ENCODE measurements around the gene GPER1. TPM values are rescaled to one million over a fixed set of nuclear protein-coding genes. Genes with fewer than 3 reads are reported as not detected.

The GPER1 gene
- total RNA-seq, 4 donors from 2014 or later, result 4.6 to 19.9 (median 11.0) TPM

- intact Hi-C loops (cut with DNase I), result no loop called here
- H3K27ac ChIP-seq (replicated peaks in 1 of 4), result no peak overlapping the region
- no peak overlapping the region for H3K4me3 ChIP-seq
- no peak for DNase-seq (ENCODE audit: extremely low spot score)
- no peaks in the 10 kb centered on the region for H3K36me3 ChIP-seq
- 95% methylated on average over 3 of the region's 14 CpGs for WGBS
- TF ChIP-seq POLR2A (IDR thresholded peaks at IDR 0.05; ENCODE audit: low read depth) (no peak), EP300 (IDR thresholded peaks at IDR 0.05) (no peak), POLR2AphosphoS5 (IDR thresholded peaks at IDR 0.05) (no peak)
- TF ChIP-seq, protein P1, sequence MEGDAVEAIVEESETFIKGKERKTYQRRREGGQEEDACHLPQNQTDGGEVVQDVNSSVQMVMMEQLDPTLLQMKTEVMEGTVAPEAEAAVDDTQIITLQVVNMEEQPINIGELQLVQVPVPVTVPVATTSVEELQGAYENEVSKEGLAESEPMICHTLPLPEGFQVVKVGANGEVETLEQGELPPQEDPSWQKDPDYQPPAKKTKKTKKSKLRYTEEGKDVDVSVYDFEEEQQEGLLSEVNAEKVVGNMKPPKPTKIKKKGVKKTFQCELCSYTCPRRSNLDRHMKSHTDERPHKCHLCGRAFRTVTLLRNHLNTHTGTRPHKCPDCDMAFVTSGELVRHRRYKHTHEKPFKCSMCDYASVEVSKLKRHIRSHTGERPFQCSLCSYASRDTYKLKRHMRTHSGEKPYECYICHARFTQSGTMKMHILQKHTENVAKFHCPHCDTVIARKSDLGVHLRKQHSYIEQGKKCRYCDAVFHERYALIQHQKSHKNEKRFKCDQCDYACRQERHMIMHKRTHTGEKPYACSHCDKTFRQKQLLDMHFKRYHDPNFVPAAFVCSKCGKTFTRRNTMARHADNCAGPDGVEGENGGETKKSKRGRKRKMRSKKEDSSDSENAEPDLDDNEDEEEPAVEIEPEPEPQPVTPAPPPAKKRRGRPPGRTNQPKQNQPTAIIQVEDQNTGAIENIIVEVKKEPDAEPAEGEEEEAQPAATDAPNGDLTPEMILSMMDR (IDR thresholded peaks at IDR 0.05), result no peak
- H3K27me3 ChIP-seq, result no peaks in the 10 kb centered on the region
- no peaks in the 10 kb centered on the region for H3K9me3 ChIP-seq
- peaks cover 11 to 27% (median 21%) of the 10 kb centered on the region in 4 donors for H3K4me1 ChIP-seq
Observed at GRCh38 chr7:1068013-1068412, 19.9 kb upstream of the GPER1 start.

DNA sequence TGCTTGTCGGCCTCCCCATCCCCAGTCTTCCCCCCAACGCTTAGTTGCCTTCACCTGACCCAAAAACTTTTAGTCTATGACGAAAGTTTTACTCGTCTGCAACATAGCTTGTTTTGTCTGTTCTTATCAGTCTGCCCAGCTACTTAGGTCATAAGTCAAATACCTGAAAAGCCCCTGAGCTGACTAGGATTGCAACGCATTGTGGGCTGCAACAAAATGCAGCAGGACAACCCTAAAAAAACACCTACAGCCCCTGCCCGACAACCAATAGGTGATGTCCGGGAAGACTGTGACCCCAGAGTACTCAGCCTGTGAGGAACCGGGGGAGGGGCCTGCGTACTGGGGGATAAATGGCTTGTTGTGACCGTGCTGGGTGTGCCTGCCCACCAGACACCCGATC is 19.3 kb upstream of the GPER1 start:
- Histone ChIP-seq H3K9me3 (no peaks in the 10 kb centered on the region), H3K27me3 (no peaks in the 10 kb centered on the region), H3K4me3 (no peak overlapping the region), H3K27ac (replicated peaks in 1 of 4) (no peak overlapping the region), H3K36me3 (no peaks in the 10 kb centered on the region), H3K4me1 (peaks cover 11 to 31% (median 25%) of the 10 kb centered on the region in 4 donors)
- no peak for DNase-seq (ENCODE audit: extremely low spot score)
- no peak for TF ChIP-seq EP300 (IDR thresholded peaks at IDR 0.05)
- TF ChIP-seq POLR2A (IDR thresholded peaks at IDR 0.05; ENCODE audit: low read depth), result no peak
- TF ChIP-seq, protein P1 (IDR thresholded peaks at IDR 0.05), result no peak
- no peak for TF ChIP-seq POLR2AphosphoS5 (IDR thresholded peaks at IDR 0.05)
- intact Hi-C loops (cut with DNase I), result no loop called here
- 84% methylated on average over 10 of the region's 11 CpGs for WGBS

DNA sequence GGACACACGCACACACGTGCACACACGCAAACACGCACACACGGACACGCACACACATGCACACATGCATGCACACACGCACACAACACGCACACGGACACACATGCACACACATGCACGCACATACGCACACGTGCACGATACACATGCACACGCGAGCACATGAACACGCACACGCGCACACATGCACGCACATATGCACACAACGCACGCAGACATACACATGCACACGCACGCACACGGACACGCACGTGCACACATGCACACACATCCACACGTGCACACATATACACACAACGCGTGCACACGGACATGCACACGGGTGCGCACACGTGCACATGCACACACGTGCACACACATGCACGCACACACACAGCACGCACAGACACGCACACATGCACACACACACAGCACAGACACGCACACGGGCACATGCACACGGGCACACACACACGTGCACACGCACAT is 17.3 kb upstream of the GPER1 start:
- intact Hi-C loops (cut with DNase I), result no loop called here
- DNase-seq (ENCODE audit: extremely low spot score), result no peak
- 92% methylated on average over 31 of the region's 42 CpGs for WGBS
- Histone ChIP-seq H3K36me3 (no peaks in the 10 kb centered on the region), H3K27ac (replicated peaks in 1 of 4) (no peak overlapping the region), H3K4me3 (no peak overlapping the region), H3K9me3 (no peaks in the 10 kb centered on the region), H3K4me1 (peaks cover 6 to 17% (median 15%) of the 10 kb centered on the region in 4 donors), H3K27me3 (no peaks in the 10 kb centered on the region)
- TF ChIP-seq EP300 (IDR thresholded peaks at IDR 0.05) (no peak), POLR2A (IDR thresholded peaks at IDR 0.05; ENCODE audit: low read depth) (no peak), POLR2AphosphoS5 (IDR thresholded peaks at IDR 0.05) (no peak)
- TF ChIP-seq, protein P1 (IDR thresholded peaks at IDR 0.05), result no peak

DNA sequence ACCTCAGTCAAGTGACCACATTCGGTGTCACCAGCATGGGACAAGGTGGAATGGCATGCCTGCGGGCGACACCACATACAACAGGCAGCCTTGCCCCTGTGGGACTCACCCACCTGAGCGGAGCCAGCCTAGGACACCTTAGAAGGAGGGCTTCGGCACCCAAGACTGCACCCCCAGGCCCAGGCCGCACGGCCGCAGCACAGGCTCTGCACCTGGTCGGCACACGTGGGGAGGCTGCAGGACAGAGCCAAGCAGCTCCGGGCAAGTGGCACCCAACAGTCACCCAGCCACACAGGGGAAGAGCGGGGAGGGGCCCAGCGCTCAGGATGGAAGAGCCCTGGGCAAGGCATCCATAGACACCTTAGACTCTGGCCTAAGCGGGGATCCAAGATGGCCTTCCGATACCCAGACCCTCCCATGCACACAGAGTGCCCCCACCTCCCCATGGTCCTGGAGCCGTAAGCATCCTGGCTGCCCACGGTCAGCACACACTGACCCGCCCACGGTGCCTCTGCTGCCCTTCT is 16.1 kb upstream of the GPER1 start:
- Histone ChIP-seq H3K4me3 (no peak overlapping the region), H3K27ac (replicated peaks in 1 of 4) (no peak overlapping the region), H3K27me3 (no peaks in the 10 kb centered on the region), H3K36me3 (no peaks in the 10 kb centered on the region), H3K4me1 (peaks cover 0 to 18% (median 13%) of the 10 kb centered on the region in 4 donors), H3K9me3 (no peaks in the 10 kb centered on the region)
- no peak for DNase-seq (ENCODE audit: extremely low spot score)
- TF ChIP-seq POLR2AphosphoS5 (IDR thresholded peaks at IDR 0.05) (no peak), EP300 (IDR thresholded peaks at IDR 0.05) (no peak)
- TF ChIP-seq, protein P1 (IDR thresholded peaks at IDR 0.05), result no peak
- WGBS, result 96% methylated on average over 18 of the region's 19 CpGs
- intact Hi-C loops (cut with DNase I), result no loop called here
